IMR-90 (cell line): ENCODE measurements around the gene NEURL1B. TPM values are rescaled to one million over a fixed set of nuclear protein-coding genes. Genes with fewer than 3 reads are reported as not detected.

Experiments used
- ATAC-seq: fragments of 200-7000 bp; cut with Tn5 transposase; 2 replicates; pipeline ENCODE4 v1.9.1; 2020; ENCODE audit warnings: low read depth, mild to moderate bottlenecking, moderate library complexity
- BruUV-seq: library from RNA; stranded (reverse); fragments of 400-500 nt; replicated peaks from 2 replicates; lab custom pipeline; 2021; lab: Mats Ljungman, UMichigan
- CTCF ChIA-PET: fragments of 300-600 bp; formaldehyde crosslinking; extraction: SDS; loops from one replicate; lab custom pipeline; 2021; ENCODE audit warnings: antibody characterized with exemption; lab: Yijun Ruan, JAX
- POLR2A ChIA-PET: fragments of 300-600 bp; sonication (Branson Sonifier 250); formaldehyde crosslinking; loops from one replicate; lab custom pipeline; 2022; ENCODE audit warnings: antibody characterized with exemption; ENCODE audit not compliant: unreplicated experiment; lab: Charles Lee
- DNase-seq: peaks from one replicate; pipeline ENCODE4 v3.0.0; 2013
- H2AFZ ChIP-seq: replicated peaks from 2 replicates; pipeline ENCODE3; 2013; ENCODE audit warnings: low read length, mild to moderate bottlenecking; ENCODE audit not compliant: poor library complexity
- H2AK5ac ChIP-seq: 2 replicates; pipeline ENCODE4 v1.6.1; 2013; ENCODE audit warnings: low read depth, low read length, inconsistent platforms
- H2AK9ac ChIP-seq: replicated peaks from 2 replicates; pipeline ENCODE3; 2013; ENCODE audit warnings: mild to moderate bottlenecking, low read depth, low read length, moderate library complexity; ENCODE audit not compliant: poor library complexity
- H2BK120ac ChIP-seq: 2 replicates; pipeline ENCODE4 v1.6.1; 2013; ENCODE audit warnings: low read depth, low read length, inconsistent platforms
- H2BK15ac ChIP-seq: 3 replicates; pipeline ENCODE4 v1.6.1; 2013; ENCODE audit warnings: low read depth, low read length, inconsistent platforms
- H2BK20ac ChIP-seq: 2 replicates; pipeline ENCODE4 v1.6.1; 2013; ENCODE audit warnings: low read depth, mild to moderate bottlenecking, inconsistent platforms, low read length, moderate library complexity
- H2BK5ac ChIP-seq: 2 replicates; pipeline ENCODE4 v1.6.1; 2013; ENCODE audit warnings: mild to moderate bottlenecking, low read depth, low read length, inconsistent platforms; ENCODE audit not compliant: poor library complexity, severe bottlenecking
- H3K14ac ChIP-seq: replicated peaks from 2 replicates; pipeline ENCODE4 v1.6.1; 2013; ENCODE audit warnings: low read depth, low read length, inconsistent platforms
- H3K18ac ChIP-seq: 2 replicates; pipeline ENCODE4 v1.6.1; 2013; ENCODE audit warnings: low read depth, low read length, control low read depth
- H3K23ac ChIP-seq: 2 replicates; pipeline ENCODE4 v1.6.1; 2013; ENCODE audit warnings: low read depth, low read length, inconsistent platforms
- H3K27ac ChIP-seq: 2 replicates; pipeline ENCODE4 v1.5.1; 2013; ENCODE audit warnings: mild to moderate bottlenecking, control low read depth, low read length; ENCODE audit not compliant: insufficient read depth
- H3K27me3 ChIP-seq: 2 replicates; pipeline ENCODE4 v1.6.1; 2013; ENCODE audit warnings: low read length; ENCODE audit not compliant: control insufficient read depth, insufficient read depth
- H3K36me3 ChIP-seq: 2 replicates; pipeline ENCODE4 v1.6.1; 2013; ENCODE audit warnings: low read length, mixed read lengths; ENCODE audit not compliant: control insufficient read depth, insufficient read depth
- H3K4ac ChIP-seq: 2 replicates; pipeline ENCODE4 v1.6.1; 2013; ENCODE audit warnings: low read depth, low read length, inconsistent platforms
- H3K4me1 ChIP-seq: 2 replicates; pipeline ENCODE4 v1.6.1; 2013; ENCODE audit warnings: low read length, mixed read lengths; ENCODE audit not compliant: control insufficient read depth, insufficient read depth
- H3K4me2 ChIP-seq: 2 replicates; pipeline ENCODE4 v1.6.1; 2013; ENCODE audit warnings: low read depth, mild to moderate bottlenecking, control low read depth, low read length, moderate library complexity
- H3K4me3 ChIP-seq: 2 replicates; pipeline ENCODE4 v1.5.1; 2013; ENCODE audit warnings: low read depth, mild to moderate bottlenecking, control low read depth, low read length, moderate library complexity; ENCODE audit not compliant: insufficient read depth
- H3K56ac ChIP-seq: 2 replicates; pipeline ENCODE4 v1.6.1; 2013; ENCODE audit warnings: low read length, inconsistent platforms; ENCODE audit not compliant: insufficient read depth; ENCODE audit errors: extremely low read depth
- H3K79me1 ChIP-seq, 2 experiments: 2 replicates each; pipeline ENCODE4 v1.6.1; 2013; ENCODE audit warnings: low read length in 2 of 2, inconsistent platforms in 1 of 2, low read depth in 1 of 2
- H3K9ac ChIP-seq: 2 replicates; pipeline ENCODE4 v1.6.1; 2013; ENCODE audit warnings: low read depth, low read length, control low read depth
- H3K9me1 ChIP-seq: 2 replicates; pipeline ENCODE4 v1.6.1; 2013; ENCODE audit warnings: low read length, inconsistent platforms; ENCODE audit not compliant: insufficient read depth
- H3K9me3 ChIP-seq: 2 replicates; pipeline ENCODE4 v1.6.1; 2013; ENCODE audit warnings: low read length; ENCODE audit not compliant: control insufficient read depth, insufficient read depth
- H4K20me1 ChIP-seq: 2 replicates; pipeline ENCODE4 v1.6.1; 2013; ENCODE audit warnings: low read length, inconsistent platforms; ENCODE audit not compliant: insufficient read depth
- H4K5ac ChIP-seq: 2 replicates; pipeline ENCODE4 v1.6.1; 2013; ENCODE audit warnings: mild to moderate bottlenecking, low read depth, low read length, control low read depth
- H4K8ac ChIP-seq, 2 experiments: 2 replicates each; pipeline ENCODE4 v1.6.1; 2013; ENCODE audit warnings: low read depth in 2 of 2, low read length in 2 of 2, control low read depth in 1 of 2, inconsistent platforms in 1 of 2
- H4K91ac ChIP-seq: 2 replicates; pipeline ENCODE4 v1.6.1; 2013; ENCODE audit warnings: low read depth, low read length, inconsistent platforms; ENCODE audit not compliant: insufficient read depth
- CEBPB ChIP-seq: IDR thresholded peaks from 2 replicates; pipeline ENCODE4 v1.6.1; 2012; ENCODE audit warnings: low read depth, low read length, improper control_type of control experiment
- CHD1 ChIP-seq: IDR thresholded peaks from 2 replicates; pipeline ENCODE4 v1.6.1; 2012; ENCODE audit warnings: low read depth, low read length, improper control_type of control experiment
- FOS ChIP-seq: fragments of 150-350 bp; IDR thresholded peaks from 2 replicates; pipeline ENCODE4 v1.6.1; 2016; ENCODE audit warnings: low read depth, low read length
- MAFK ChIP-seq: IDR thresholded peaks from 2 replicates; pipeline ENCODE4 v1.6.1; 2012; ENCODE audit warnings: low read depth, low read length, improper control_type of control experiment
- NFE2L2 ChIP-seq: fragments of 150-350 bp; IDR thresholded peaks from 2 replicates; pipeline ENCODE4 v1.6.1; 2016; ENCODE audit warnings: low read depth, mild to moderate bottlenecking, low read length
- POLR2A ChIP-seq: IDR thresholded peaks from 2 replicates; pipeline ENCODE4 v1.6.1; 2012; ENCODE audit warnings: mild to moderate bottlenecking, low read depth, low read length
- RFX5 ChIP-seq: IDR thresholded peaks from 2 replicates; pipeline ENCODE4 v1.8.0; 2012; ENCODE audit warnings: low read depth, mild to moderate bottlenecking, low read length, moderate library complexity
- WGBS, 2 experiments: methylation state at CpG; one replicate each; pipeline versions ENCODE4 v1.1.5 to v1.1.7; 2013; ENCODE audit warnings: missing lambda C conversion rate in 2 of 2; ENCODE audit not compliant: insufficient read length in 1 of 2; ENCODE audit errors: extremely low coverage in 2 of 2; 5-methylcytosine and 5-hydroxymethylcytosine counted together
- dilution Hi-C: fragments of 300-500 bp; cut with HindIII; formaldehyde crosslinking; loops from one replicate; pipeline ENCODE4 v1.14.3; 2018; ENCODE audit warnings: low sequenced_read_pairs; ENCODE audit not compliant: unreplicated experiment
- in situ Hi-C: fragments of 300-500 bp; cut with MboI; formaldehyde crosslinking; loops from 3 replicates; pipeline ENCODE4 v1.14.3; 2019; ENCODE audit warnings: low sequenced_read_pairs, inconsistent platforms, mixed read lengths
- intact Hi-C: fragments of 100-400 bp; cut with micrococcal nuclease; formaldehyde crosslinking; loops from 2 replicates; pipeline ENCODE4 v1.10.0; 2022
- polyA plus RNA-seq, 3 experiments: library from polyadenylated mRNA; depleted of rRNA; stranded (reverse); fragments of >200 nt; gene quantifications; 2 replicates each; pipeline ENCODE4 v1.2.3, GENCODE V29; 2012; ENCODE audit warnings: low replicate concordance in 1 of 3
- total RNA-seq: library from RNA; depleted of rRNA; stranded (reverse); fragments of >200 nt; gene quantifications from 2 replicates; pipeline ENCODE4 v1.2.3, GENCODE V29; 2012
- TF ChIP-seq, protein P1 (sequence below): fragments of 150-350 bp; IDR thresholded peaks from 2 replicates; pipeline ENCODE4 v1.6.1; 2017; ENCODE audit warnings: mild to moderate bottlenecking, antibody characterized with exemption, low read length, low read depth
- TF ChIP-seq, protein P2 (sequence below): conservative IDR thresholded peaks from 2 replicates; pipeline ENCODE4 v1.5.1; 2012; ENCODE audit warnings: mild to moderate bottlenecking, low read depth, low read length, improper control_type of control experiment

The NEURL1B gene
- total and polyA plus RNA-seq, 2 of the 4 experiments (the other 2 are of a cell fraction) = 1.8 to 2.8 TPM

DNA sequence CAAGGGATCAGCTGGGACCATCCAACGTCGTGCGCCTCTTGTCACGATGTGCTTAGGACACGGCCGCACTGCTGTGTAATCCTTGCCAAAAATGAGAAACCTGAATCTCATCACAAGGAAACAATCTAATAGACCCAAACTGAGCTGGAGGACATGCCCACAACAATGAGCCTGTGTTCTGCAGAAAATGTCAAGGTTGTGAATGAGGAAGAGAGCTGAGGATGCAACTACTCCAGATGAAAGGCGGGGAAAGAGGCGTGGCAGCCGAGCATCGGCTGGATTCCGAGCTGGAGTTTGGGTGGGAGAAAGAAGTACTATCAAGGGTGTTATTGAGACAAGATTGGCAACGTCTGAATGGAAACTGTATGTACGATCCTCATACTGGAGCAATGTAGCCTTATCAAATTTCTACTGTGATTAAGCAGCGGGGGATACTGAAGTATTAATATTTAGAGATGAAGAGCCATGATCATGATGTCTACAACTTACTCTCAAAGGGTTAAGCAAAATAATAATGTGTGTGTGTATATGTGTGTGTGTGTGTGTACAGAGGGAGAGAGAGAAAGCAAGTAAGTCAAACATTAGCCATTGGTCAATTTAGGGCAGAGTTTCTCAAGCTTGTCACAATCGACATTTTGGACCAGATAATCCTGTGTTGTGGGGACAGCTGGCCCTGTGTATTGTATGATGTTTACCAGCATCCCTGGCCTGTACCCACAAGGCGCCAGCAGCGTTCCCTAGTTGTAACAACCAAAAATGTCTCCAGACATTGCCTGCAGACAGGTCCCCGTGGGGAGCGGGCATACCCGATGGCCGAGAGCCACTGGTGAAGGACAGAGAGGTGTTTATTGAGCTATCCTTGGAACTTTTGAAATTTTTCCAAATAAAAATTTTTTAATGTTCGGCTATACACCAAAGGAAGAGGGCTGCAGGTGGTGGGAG lies 83.5 kb downstream of the NEURL1B start:
- Histone ChIP-seq H3K27ac (no peak overlapping the region), H3K4ac (no peak overlapping the region), H4K91ac (no peak overlapping the region), H3K4me1 (peaks cover 5% of the 10 kb centered on the region), H3K56ac (no peak overlapping the region), H3K4me2 (no peak overlapping the region), H3K9ac (no peak overlapping the region), H3K9me3 (no peaks in the 10 kb centered on the region), H2BK20ac (no peak overlapping the region), H3K9me1 (no peaks in the 10 kb centered on the region), H2BK15ac (no peak overlapping the region), H3K18ac (no peak overlapping the region), H2AK5ac (peak overlapping the region; percentile 22; the same call in 1 of the 2 replicates), H3K23ac (no peak overlapping the region), H4K20me1 (no peaks in the 10 kb centered on the region), H2BK5ac (peak overlapping the region; percentile 30), H3K79me1 (no peaks in the 10 kb centered on the region), H2AFZ (no peak overlapping the region), H3K36me3 (no peaks in the 10 kb centered on the region), H3K27me3 (peaks cover 5% of the 10 kb centered on the region; the same call in 1 of the 2 replicates), H3K14ac (no peak overlapping the region), H2BK120ac (no peak overlapping the region), H2AK9ac (peak overlapping the region; percentile 29), H3K4me3 (no peak overlapping the region), H4K8ac (no peak overlapping the region), H4K5ac (no peak overlapping the region)
- DNase-seq (no peak), ATAC-seq (no peak)
- TF ChIP-seq, protein P1, sequence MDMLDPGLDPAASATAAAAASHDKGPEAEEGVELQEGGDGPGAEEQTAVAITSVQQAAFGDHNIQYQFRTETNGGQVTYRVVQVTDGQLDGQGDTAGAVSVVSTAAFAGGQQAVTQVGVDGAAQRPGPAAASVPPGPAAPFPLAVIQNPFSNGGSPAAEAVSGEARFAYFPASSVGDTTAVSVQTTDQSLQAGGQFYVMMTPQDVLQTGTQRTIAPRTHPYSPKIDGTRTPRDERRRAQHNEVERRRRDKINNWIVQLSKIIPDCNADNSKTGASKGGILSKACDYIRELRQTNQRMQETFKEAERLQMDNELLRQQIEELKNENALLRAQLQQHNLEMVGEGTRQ = no peak
- TF ChIP-seq CEBPB (no peak), FOS (no peak), RFX5 (no peak), NFE2L2 (no peak), POLR2A (no peak), CHD1 (no peak), MAFK (no peak)
- TF ChIP-seq, protein P2, sequence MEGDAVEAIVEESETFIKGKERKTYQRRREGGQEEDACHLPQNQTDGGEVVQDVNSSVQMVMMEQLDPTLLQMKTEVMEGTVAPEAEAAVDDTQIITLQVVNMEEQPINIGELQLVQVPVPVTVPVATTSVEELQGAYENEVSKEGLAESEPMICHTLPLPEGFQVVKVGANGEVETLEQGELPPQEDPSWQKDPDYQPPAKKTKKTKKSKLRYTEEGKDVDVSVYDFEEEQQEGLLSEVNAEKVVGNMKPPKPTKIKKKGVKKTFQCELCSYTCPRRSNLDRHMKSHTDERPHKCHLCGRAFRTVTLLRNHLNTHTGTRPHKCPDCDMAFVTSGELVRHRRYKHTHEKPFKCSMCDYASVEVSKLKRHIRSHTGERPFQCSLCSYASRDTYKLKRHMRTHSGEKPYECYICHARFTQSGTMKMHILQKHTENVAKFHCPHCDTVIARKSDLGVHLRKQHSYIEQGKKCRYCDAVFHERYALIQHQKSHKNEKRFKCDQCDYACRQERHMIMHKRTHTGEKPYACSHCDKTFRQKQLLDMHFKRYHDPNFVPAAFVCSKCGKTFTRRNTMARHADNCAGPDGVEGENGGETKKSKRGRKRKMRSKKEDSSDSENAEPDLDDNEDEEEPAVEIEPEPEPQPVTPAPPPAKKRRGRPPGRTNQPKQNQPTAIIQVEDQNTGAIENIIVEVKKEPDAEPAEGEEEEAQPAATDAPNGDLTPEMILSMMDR = no peak
- dilution Hi-C loops = no loop called here
- POLR2A ChIA-PET = no interaction called here
- in situ Hi-C loops = loop anchor here (25.0 kb wide), 1 partner anchor 863 kb away; no protein-coding TSS in a partner anchor
- no TSS peak for BruUV-seq
- intact Hi-C loops = no loop called here
- WGBS, 2 experiments = 54% methylated on average over 6 of the region's 22 CpGs; no CpG with 5 or more reads in 1 of the 2 experiments
- CTCF ChIA-PET = interaction anchor here (1.8 kb wide), 1 partner anchor 10 kb away, joined by 7 read pairs; no protein-coding TSS in a partner anchor
